Measurements from ENCODE around the gene CAMSAP2.
"Not testable (repeated sequence)": the region's sequence is repeated elsewhere in the genome, so short reads cannot be mapped to it uniquely, and the experiment has no call there.

Gene CAMSAP2

DNA sequence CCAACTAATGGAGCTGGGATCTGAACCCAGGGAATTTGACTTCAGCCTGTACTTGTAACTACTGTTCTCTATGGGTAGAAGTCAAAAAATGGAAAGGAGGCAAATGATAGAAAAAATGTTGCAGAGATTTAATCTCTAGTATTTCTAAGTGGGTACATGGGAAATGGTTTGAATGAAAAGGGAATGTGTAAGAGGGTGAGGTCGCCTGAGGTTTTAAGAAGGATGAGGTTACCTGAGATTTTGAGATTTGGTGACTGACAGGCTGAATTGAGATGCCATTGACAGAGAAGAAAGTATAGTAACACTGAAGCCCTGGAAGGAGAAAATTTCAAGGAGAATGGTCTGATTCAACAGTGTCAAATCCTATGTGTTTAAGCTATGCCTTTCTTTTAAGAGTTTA, 5.5 kb downstream of the CAMSAP2 start:
- no peak for DNase-seq (ENCODE audit: low read depth)
- TF ChIP-seq CTCF (IDR thresholded peaks at IDR 0.05; ENCODE audit: control insufficient read depth, insufficient read depth, low read depth, low read length, missing control alignments), result no peak
- H3K4me3 ChIP-seq (ENCODE audit: control insufficient read depth, low read depth, low read length), result no peak overlapping the region

DNA sequence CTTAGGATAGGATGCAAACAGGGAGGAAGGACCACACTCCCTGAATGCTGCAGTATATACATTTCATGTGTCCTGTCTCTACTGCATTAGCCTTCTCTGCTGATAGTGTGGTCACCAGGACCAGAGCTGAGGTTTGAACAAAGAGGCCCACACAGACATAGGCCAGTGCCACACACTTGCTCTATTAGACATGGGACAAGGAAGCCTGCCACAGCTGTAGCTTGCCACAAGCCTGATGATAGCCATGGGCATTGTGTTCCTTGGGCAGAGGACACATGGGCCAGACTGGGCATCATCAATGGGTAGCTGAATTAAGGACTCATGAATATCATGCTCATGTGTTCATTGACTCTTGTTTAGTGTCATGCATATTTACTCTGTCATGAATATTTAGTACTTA, 10.4 kb downstream of the CAMSAP2 start:
- H3K4me3 ChIP-seq (ENCODE audit: control insufficient read depth, low read depth, low read length), result no peak overlapping the region
- no peak for DNase-seq (ENCODE audit: low read depth)
- TF ChIP-seq CTCF (IDR thresholded peaks at IDR 0.05; ENCODE audit: control insufficient read depth, insufficient read depth, low read depth, low read length, missing control alignments), result no peak

GRCh38 chr1:200750749-200751148, 12.1 kb downstream of the CAMSAP2 start:
- not testable (repeated sequence) for DNase-seq (ENCODE audit: low read depth)

DNA sequence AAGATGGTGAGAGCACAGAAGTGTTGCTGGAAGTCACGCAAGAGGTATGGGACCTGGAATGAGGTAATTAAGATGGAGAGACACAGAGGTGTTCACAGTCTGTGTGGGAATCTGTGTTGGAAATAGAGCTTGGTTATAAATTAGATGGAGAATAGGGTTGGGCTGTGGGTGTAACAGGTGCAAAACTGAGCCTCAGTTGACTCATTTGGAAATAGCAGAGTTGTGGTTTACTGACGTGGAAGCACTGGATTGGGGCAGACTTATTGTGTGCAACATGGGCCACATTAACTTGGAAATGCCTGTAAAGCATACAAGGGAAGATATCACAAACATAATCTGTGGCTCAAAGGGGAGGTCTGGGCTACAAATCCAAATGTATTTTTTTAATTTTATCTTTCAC, 13.0 kb downstream of the CAMSAP2 start:
- no peak for DNase-seq (ENCODE audit: low read depth)
- H3K4me3 ChIP-seq (ENCODE audit: control insufficient read depth, low read depth, low read length), result no peak overlapping the region
- no peak for TF ChIP-seq CTCF (IDR thresholded peaks at IDR 0.05; ENCODE audit: control insufficient read depth, insufficient read depth, low read depth, low read length, missing control alignments)

More at GRCh38 chr1:200750749-200751148, 12.1 kb downstream of the CAMSAP2 start:
- H3K4me3 ChIP-seq (ENCODE audit: control insufficient read depth, low read depth, low read length), result not testable (repeated sequence)

- TF ChIP-seq CTCF (IDR thresholded peaks at IDR 0.05; ENCODE audit: control insufficient read depth, insufficient read depth, low read depth, low read length, missing control alignments), result no peak
- DNase-seq (ENCODE audit: low read depth), result no peak
- H3K4me3 ChIP-seq (ENCODE audit: control insufficient read depth, low read depth, low read length), result no peak overlapping the region
These were observed 15.0 kb downstream of the CAMSAP2 start for GRCh38 chr1:200753650-200754198.

- DNase-seq (ENCODE audit: low read depth), result no peak
- no peak for TF ChIP-seq CTCF (IDR thresholded peaks at IDR 0.05; ENCODE audit: control insufficient read depth, insufficient read depth, low read depth, low read length, missing control alignments)
- H3K4me3 ChIP-seq (ENCODE audit: control insufficient read depth, low read depth, low read length), result no peak overlapping the region
These were observed 16.8 kb downstream of the CAMSAP2 start for GRCh38 chr1:200755456-200755855.

- no peak for TF ChIP-seq CTCF (IDR thresholded peaks at IDR 0.05; ENCODE audit: control insufficient read depth, insufficient read depth, low read depth, low read length, missing control alignments)
- DNase-seq (ENCODE audit: low read depth), result no peak
- H3K4me3 ChIP-seq (ENCODE audit: control insufficient read depth, low read depth, low read length), result no peak overlapping the region
These were observed 23.4 kb downstream of the CAMSAP2 start for GRCh38 chr1:200762089-200762488.

All from AG09309 (cell line).